Gastroesophageal sphincter (tissue), 4 donors: ENCODE results near the gene CCDC85C. TPM values are rescaled to one million over a fixed set of nuclear protein-coding genes. Genes with fewer than 3 reads are reported as not detected.
A peak's percentile ranks its signal among the peaks of the same experiment; 100 is the strongest.

ENCODE experiments used
- ATAC-seq: fragments of 150-250 bp; one replicate; pipeline ENCODE4 v1.9.1; 2016; ENCODE audit warnings: mild to moderate bottlenecking, moderate library complexity
- H3K27ac ChIP-seq, 4 donors: fragments of 200-600 bp; sonication (generic) in 3 of 4; 1 replicate in 3 of 4; 2 replicates in 1 of 4; pipeline ENCODE4 v1.5.1; 2016 to 2019
- H3K27me3 ChIP-seq: fragments of 200-600 bp; sonication (generic); one replicate; pipeline ENCODE4 v1.5.1; 2019
- H3K36me3 ChIP-seq, 2 donors: fragments of 200-600 bp; sonication (generic); one replicate each; pipeline ENCODE4 v1.5.1; 2019; ENCODE audit warnings: control low read depth in 1 of 2
- H3K4me1 ChIP-seq, 3 donors: fragments of 200-600 bp; sonication (generic); 1 replicate in 2 of 3; 2 replicates in 1 of 3; pipeline ENCODE4 v1.5.1; 2016 to 2019; ENCODE audit warnings: control low read depth in 2 of 3
- H3K4me3 ChIP-seq, 2 donors: fragments of 200-600 bp; sonication (generic); one replicate each; pipeline ENCODE4 v1.5.1; 2019; ENCODE audit warnings: mild to moderate bottlenecking in 1 of 2, moderate library complexity in 1 of 2
- H3K9me3 ChIP-seq, 3 donors: fragments of 200-600 bp; sonication (generic); one replicate each; pipeline ENCODE4 v1.5.1; 2017 to 2019; ENCODE audit warnings: control low read depth in 2 of 3
- EP300 ChIP-seq: sonication (generic); formaldehyde crosslinking; IDR thresholded peaks from one replicate; pipeline ENCODE4 v1.6.1; 2017; ENCODE audit warnings: antibody characterized with exemption, mild to moderate bottlenecking
- POLR2A ChIP-seq, 2 donors: fragments of 450-650 bp; IDR thresholded peaks; one replicate each; pipeline ENCODE4 v1.6.1; 2017; ENCODE audit warnings: antibody characterized with exemption in 2 of 2, mild to moderate bottlenecking in 2 of 2, moderate library complexity in 1 of 2
- POLR2AphosphoS5 ChIP-seq: sonication (generic); formaldehyde crosslinking; IDR thresholded peaks from one replicate; pipeline ENCODE4 v1.6.1; 2017; ENCODE audit warnings: antibody characterized with exemption
- WGBS, 2 donors: methylation state at CpG; one replicate each; pipeline ENCODE4 v1.1.5; 2018; ENCODE audit warnings: low coverage in 1 of 2; 5-methylcytosine and 5-hydroxymethylcytosine counted together
- total RNA-seq, 4 donors: library from RNA; depleted of rRNA; stranded (reverse); fragments of >200 nt; gene quantifications; one replicate each; pipeline ENCODE4 v1.1.0, GENCODE V29; 2016
- TF ChIP-seq, protein P1 (sequence below), 4 experiments: fragments of 200-600 bp in 2 of 4; fragments of 450-650 bp in 2 of 4; sonication (generic) in 1 of 4; IDR thresholded peaks; one replicate each; pipeline ENCODE4 v1.5.1; 2017 to 2019; ENCODE audit warnings: antibody characterized with exemption in 4 of 4, mild to moderate bottlenecking in 2 of 4, moderate library complexity in 2 of 4

The CCDC85C gene
- total RNA-seq, 4 donors from 2014 or later = 14.0 to 58.2 (median 25.0) TPM

DNA sequence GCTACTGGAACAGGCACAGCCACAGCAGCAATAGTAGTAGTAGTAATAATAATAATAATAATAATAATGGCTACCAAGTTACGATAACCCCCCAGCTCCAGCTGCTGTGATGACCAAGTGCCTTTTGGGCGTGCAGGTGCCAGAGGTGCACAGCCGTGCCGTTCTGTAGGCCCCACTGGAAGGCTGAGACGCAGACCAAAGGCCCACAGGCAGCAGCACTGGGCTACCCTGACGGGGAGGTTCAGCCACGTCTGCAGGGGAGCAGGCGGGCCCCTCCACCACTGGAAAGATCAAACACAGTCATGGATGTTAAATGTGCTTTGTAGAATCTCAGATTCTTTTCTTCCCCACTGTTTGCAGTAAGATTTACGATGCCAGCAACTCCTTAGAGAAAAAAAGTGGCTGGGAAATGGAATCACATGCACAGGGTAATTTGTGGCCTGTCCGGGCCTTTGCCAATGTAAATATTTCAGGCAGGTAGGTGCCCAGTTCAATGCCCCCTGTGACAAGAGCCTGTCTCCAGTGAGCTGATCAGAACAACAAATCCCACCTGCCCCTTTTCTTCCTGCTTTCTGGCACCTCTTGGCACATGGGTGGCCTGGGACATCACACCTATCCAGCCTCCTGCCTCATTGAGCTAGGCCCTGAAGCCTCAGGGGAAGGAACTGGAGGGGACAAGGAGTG, 32.6 kb downstream of the CCDC85C start:
- ATAC-seq = no peak
- Histone ChIP-seq H3K9me3 (no peaks in the 10 kb centered on the region), H3K36me3 (no peaks in the 10 kb centered on the region), H3K27ac (peak overlapping the region; percentile 41 to 88 (median 86)), H3K27me3 (no peaks in the 10 kb centered on the region), H3K4me3 (no peak overlapping the region), H3K4me1 (peaks cover 16 to 100% (median 57%) of the 10 kb centered on the region in 3 donors)
- WGBS, 2 donors = 38 to 49% methylated on average over 2 to 3 of the region's 10 CpGs
- TF ChIP-seq, protein P1, sequence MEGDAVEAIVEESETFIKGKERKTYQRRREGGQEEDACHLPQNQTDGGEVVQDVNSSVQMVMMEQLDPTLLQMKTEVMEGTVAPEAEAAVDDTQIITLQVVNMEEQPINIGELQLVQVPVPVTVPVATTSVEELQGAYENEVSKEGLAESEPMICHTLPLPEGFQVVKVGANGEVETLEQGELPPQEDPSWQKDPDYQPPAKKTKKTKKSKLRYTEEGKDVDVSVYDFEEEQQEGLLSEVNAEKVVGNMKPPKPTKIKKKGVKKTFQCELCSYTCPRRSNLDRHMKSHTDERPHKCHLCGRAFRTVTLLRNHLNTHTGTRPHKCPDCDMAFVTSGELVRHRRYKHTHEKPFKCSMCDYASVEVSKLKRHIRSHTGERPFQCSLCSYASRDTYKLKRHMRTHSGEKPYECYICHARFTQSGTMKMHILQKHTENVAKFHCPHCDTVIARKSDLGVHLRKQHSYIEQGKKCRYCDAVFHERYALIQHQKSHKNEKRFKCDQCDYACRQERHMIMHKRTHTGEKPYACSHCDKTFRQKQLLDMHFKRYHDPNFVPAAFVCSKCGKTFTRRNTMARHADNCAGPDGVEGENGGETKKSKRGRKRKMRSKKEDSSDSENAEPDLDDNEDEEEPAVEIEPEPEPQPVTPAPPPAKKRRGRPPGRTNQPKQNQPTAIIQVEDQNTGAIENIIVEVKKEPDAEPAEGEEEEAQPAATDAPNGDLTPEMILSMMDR (IDR thresholded peaks at IDR 0.05) = no peak
- TF ChIP-seq POLR2A (IDR thresholded peaks at IDR 0.05) (no peak), EP300 (no peak), POLR2AphosphoS5 (peak; percentile 7)

DNA sequence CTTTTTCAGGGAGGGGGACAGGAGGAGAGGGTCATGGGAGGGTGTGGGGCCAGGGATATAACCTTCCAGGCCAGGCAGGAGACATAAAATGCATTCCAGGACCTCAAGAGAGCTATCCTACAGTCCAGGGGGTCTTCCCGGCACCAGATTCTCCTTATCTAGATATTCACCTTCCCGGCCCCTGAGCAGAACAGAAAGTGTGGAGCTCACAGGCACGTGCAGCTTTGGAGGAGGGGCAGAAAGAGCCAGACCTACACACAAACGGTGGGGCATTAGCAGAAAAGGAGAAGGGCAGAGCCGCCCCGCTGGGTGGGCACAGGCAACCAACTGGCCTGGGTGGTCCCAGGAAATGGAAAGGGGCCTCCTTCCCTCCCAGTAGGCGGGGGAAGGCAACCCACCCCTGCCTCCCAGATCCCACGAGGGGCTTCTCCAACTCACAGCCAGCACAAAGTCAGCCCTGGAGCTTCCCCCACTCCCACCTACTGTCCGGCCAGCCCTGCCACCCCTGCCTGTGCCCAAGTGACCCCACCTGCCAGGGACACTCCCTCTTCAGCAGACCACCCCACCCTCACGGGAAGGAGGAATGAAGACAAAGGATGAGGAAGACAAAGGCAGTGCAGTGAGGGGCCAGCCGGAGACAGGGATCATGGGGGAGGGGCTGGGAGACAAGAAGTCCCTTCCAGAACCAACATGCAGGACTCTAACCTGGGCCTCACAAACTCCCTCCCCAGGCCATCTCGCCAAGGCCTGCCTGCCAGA, 33.3 kb downstream of the CCDC85C start:
- peaks cover 13 to 100% (median 55%) of the 10 kb centered on the region in 3 donors for H3K4me1 ChIP-seq
- H3K27me3 ChIP-seq = no peaks in the 10 kb centered on the region
- H3K9me3 ChIP-seq = no peaks in the 10 kb centered on the region
- H3K36me3 ChIP-seq = no peaks in the 10 kb centered on the region
- peak overlapping the region; percentile 41 to 88 (median 86) for H3K27ac ChIP-seq
- 40 to 50% methylated on average over 1 of the region's 12 CpGs for WGBS, 2 donors
- no peak overlapping the region for H3K4me3 ChIP-seq
- no peak for TF ChIP-seq EP300
- no peak for TF ChIP-seq POLR2A (IDR thresholded peaks at IDR 0.05)
- no peak for ATAC-seq

GRCh38 chr14:99569725-99570543, 34.1 kb downstream of the CCDC85C start:
- H3K27ac ChIP-seq = peak overlapping the region; percentile 41 to 88 (median 86)
- ATAC-seq = no peak
- no peaks in the 10 kb centered on the region for H3K27me3 ChIP-seq
- H3K36me3 ChIP-seq = no peaks in the 10 kb centered on the region
- no peaks in the 10 kb centered on the region for H3K9me3 ChIP-seq
- no peak overlapping the region for H3K4me3 ChIP-seq
- WGBS, 2 donors = 73 to 80% methylated on average over 2 to 7 of the region's 14 CpGs
- H3K4me1 ChIP-seq = peaks cover 12 to 100% (median 58%) of the 10 kb centered on the region in 3 donors
- TF ChIP-seq POLR2AphosphoS5 (no peak), POLR2A (IDR thresholded peaks at IDR 0.05) (no peak), EP300 (no peak)
- TF ChIP-seq, protein P1 (IDR thresholded peaks at IDR 0.05) = no peak

GRCh38 chr14:99568567-99569560, 35.1 kb downstream of the CCDC85C start:
- no peaks in the 10 kb centered on the region for H3K36me3 ChIP-seq
- H3K9me3 ChIP-seq = no peaks in the 10 kb centered on the region
- no peaks in the 10 kb centered on the region for H3K27me3 ChIP-seq
- 32 to 35% methylated on average over 4 to 7 of the region's 22 CpGs for WGBS, 2 donors
- TF ChIP-seq POLR2A (IDR thresholded peaks at IDR 0.05) (no peak), POLR2AphosphoS5 (peak; percentile 44), EP300 (no peak)
- TF ChIP-seq, protein P1 (IDR thresholded peaks at IDR 0.05) = no peak
- H3K4me1 ChIP-seq = peaks cover 8 to 100% (median 56%) of the 10 kb centered on the region in 3 donors
- ATAC-seq = no peak
- H3K27ac ChIP-seq = peak overlapping the region; percentile 19 to 88 (median 86)
- H3K4me3 ChIP-seq = no peak overlapping the region
